GM10847 (cell line): ENCODE measurements around the gene AMACR.

Source experiments
- POLR2A ChIP-seq: IDR thresholded peaks from 2 replicates; pipeline ENCODE4 v1.6.1; 2011; ENCODE audit not compliant: insufficient read length; ENCODE audit errors: extremely low read depth

Gene AMACR

GRCh38 chr5:34020726-34021125 lies 12.9 kb upstream of the AMACR start:
- TF ChIP-seq POLR2A, result no peak

DNA sequence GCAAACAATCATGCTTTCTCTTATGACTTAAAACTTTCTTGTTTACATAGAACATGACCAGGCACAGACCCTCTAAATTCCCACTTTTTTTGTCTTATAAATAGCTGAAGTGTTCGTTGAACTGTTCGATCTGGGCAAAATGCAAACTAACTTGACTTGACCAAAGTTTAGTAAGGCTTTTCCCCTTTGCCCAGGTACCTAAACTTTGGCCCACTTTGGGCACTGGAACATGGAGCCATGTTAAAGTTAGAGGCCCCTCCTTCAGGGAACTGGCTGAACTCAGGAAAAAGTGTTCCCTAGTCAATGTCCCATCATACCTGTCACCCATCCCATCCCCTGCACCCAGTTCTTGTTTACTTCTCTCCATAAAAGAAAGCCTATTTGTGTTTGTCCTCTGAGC lies 9.4 kb upstream of the AMACR start:
- no peak for TF ChIP-seq POLR2A

DNA sequence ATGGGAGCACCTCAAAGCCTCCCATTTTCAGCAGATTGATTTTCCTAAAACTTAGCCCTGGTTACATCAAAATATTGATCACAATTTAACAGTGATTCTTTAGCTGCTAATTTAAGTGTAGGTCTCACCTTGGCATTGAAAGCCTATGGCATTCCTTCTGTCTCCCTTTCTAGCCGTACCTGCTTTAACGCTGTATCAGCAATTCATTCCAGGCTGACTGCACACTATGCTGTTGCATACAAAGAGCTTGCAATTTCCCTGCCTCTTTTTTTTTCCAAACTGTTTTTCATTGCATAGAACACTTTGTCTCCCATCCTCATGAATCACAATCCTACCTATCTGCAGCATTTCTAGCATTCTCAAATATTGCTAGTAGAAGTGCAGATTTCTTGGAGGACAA lies 8.9 kb upstream of the AMACR start:
- no peak for TF ChIP-seq POLR2A

DNA sequence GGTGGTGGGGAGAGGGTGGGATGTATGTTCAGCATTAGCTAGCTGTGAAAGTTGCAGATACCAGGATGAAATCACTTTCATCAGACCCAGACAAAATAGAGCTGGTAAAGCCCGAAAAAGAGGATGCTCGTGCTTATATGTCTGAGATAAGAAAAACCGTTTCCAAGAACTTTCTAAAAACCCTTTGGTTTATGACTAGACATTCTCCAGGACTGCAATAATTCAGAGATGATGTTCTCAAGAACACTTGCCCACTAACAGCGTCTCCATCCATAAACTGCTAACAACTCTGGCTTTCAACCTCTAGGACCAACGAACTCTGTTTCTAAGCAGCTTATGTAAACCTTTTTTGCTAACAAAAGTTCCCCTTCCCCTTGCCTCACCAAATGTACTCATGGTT lies 8.4 kb upstream of the AMACR start:
- TF ChIP-seq POLR2A, result no peak

- TF ChIP-seq POLR2A, result no peak
These were observed 7.4 kb upstream of the AMACR start for GRCh38 chr5:34015120-34015822.

GRCh38 chr5:34014626-34015025 lies 6.8 kb upstream of the AMACR start:
- TF ChIP-seq POLR2A, result no peak

DNA sequence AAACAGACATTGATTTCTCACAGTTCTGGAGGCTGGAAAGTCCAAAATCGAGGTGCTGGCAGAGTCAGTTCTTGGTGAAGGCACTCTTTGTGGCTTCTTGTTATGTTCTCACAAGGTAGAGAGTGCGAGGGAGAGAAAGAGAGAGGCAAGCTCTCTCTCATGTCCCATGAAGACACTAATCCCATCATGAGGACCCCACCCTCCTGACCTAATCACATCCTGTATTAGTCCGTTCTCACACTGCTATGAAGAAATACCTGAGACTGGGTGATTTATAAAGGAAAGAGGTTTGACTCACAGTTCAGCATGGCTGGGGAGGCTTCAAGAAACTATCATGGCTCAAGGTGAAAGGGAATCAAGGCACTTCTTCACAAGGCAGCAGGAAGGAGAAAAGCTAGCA lies 5.7 kb upstream of the AMACR start:
- no peak for TF ChIP-seq POLR2A

GRCh38 chr5:34012791-34013190 lies 4.9 kb upstream of the AMACR start:
- TF ChIP-seq POLR2A, result no peak

DNA sequence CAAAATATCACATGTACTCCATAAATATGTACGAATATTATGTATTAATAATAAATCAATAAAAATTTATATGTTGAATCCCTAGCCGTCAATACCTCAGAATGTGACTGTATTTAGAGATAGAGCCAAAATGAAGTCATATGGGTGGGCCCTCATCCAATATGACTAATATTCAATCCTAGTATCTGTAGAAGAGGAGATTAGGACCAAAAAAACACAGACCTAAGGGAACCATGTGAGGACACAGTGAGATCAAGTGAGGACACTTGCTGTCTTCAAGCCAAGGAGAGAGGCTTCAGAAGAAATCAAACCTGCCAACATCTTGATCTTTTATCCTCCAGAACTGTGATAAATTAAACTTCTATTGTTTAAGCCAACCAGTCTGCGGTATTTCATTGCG lies 3.7 kb upstream of the AMACR start:
- no peak for TF ChIP-seq POLR2A

- TF ChIP-seq POLR2A, result no peak
These were observed 1.8 kb upstream of the AMACR start for GRCh38 chr5:34009610-34010009.

- TF ChIP-seq POLR2A, result no peak
These were observed 952 bp upstream of the AMACR start for GRCh38 chr5:34008802-34009201.

DNA sequence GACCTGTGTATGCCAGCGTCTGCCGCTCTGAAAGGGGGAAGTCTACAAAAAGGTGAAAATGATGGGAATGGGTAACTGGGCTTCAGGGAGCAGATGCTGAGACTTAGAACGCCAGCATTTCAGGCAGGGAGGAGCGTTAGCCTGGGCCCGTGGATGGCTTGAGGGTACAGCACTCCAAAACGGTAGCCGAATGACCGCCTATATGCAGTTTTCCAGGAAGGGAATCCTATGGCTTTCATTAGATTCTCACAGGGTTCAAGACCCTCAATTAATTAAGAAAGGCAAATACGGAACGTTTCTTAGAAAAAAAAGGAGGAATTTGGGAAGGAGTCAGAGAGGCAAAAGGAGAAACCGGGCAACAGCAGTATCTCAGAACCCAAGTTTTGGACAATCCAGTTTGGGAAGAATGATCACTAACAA lies 639 bp downstream of the AMACR start:
- no peak for TF ChIP-seq POLR2A

DNA sequence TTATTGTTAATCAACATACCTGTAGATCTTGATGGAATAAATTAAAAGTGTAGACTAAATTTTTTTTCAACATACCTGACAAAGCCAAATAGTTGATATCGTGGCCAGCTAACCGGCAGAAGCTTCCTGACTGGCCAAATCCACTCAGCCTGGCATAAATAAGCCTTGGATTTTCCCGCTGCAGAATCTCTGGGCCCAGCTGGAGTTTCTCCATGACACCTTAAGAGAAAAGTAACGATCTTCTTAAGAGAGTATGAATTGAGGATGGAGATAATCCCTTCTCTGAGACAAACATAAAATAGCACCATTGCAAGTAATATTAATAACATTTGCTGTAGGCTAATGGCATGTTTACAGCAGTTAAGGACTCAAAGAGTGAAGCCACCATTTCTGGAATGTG lies 2.2 kb downstream of the AMACR start:
- TF ChIP-seq POLR2A, result no peak

GRCh38 chr5:34005211-34005610 lies 2.6 kb downstream of the AMACR start:
- no peak for TF ChIP-seq POLR2A

GRCh38 chr5:34003941-34004340 lies 3.9 kb downstream of the AMACR start:
- TF ChIP-seq POLR2A, result no peak

- no peak for TF ChIP-seq POLR2A
These were observed 5.1 kb downstream of the AMACR start for GRCh38 chr5:34002629-34003328.
